ENCODE results near the gene TRAF3.

The TRAF3 gene

GRCh38 chr14:102923925-102924486, 146.8 kb downstream of the TRAF3 start:
- TF ChIP-seq CTCF (IDR thresholded peaks at IDR 0.05; ENCODE audit: borderline replicate concordance, extremely low read depth, low read length, poor library complexity, severe bottlenecking) (no peak), EZH2 (IDR thresholded peaks at IDR 0.05; ENCODE audit: borderline replicate concordance, low read depth, low read length, severe bottlenecking) (no peak)
- Histone ChIP-seq H4K20me1 (ENCODE audit: insufficient read depth, low read length) (no peaks in the 10 kb centered on the region), H3K4me2 (ENCODE audit: insufficient read depth, low read length) (no peak overlapping the region), H3K79me2 (ENCODE audit: insufficient read depth, low read length) (no peaks in the 10 kb centered on the region), H3K27me3 (ENCODE audit: insufficient read depth, low read length, poor library complexity) (no peaks in the 10 kb centered on the region), H2AFZ (ENCODE audit: low read depth, low read length) (no peak overlapping the region), H3K4me1 (ENCODE audit: insufficient read depth, low read length) (peaks cover 11% of the 10 kb centered on the region), H3K36me3 (ENCODE audit: insufficient read depth, low read length) (no peaks in the 10 kb centered on the region), H3K9ac (ENCODE audit: low read depth, low read length) (no peak overlapping the region), H3K27ac (ENCODE audit: low read length) (no peak overlapping the region), H3K9me3 (ENCODE audit: insufficient read depth, low read length, severe bottlenecking) (peaks cover 7% of the 10 kb centered on the region), H3K4me3 (ENCODE audit: low read depth in 1 of 2, low read length in 2 of 2) (no peak overlapping the region)
- DNase-seq (no peak), ATAC-seq (ENCODE audit: insufficient read depth, low read depth) (no peak)

GRCh38 chr14:102924632-102925588, 147.7 kb downstream of the TRAF3 start:
- peaks cover 7% of the 10 kb centered on the region for H3K9me3 ChIP-seq (ENCODE audit: insufficient read depth, low read length, severe bottlenecking)
- H2AFZ ChIP-seq (ENCODE audit: low read depth, low read length): no peak overlapping the region
- no peak overlapping the region for H3K4me3 ChIP-seq (ENCODE audit: low read depth in 1 of 2, low read length in 2 of 2)
- H4K20me1 ChIP-seq (ENCODE audit: insufficient read depth, low read length): no peaks in the 10 kb centered on the region
- H3K27me3 ChIP-seq (ENCODE audit: insufficient read depth, low read length, poor library complexity): no peaks in the 10 kb centered on the region
- H3K4me2 ChIP-seq (ENCODE audit: insufficient read depth, low read length): no peak overlapping the region
- DNase-seq: no peak
- TF ChIP-seq CTCF (IDR thresholded peaks at IDR 0.05; ENCODE audit: borderline replicate concordance, extremely low read depth, low read length, poor library complexity, severe bottlenecking): no peak
- TF ChIP-seq EZH2 (IDR thresholded peaks at IDR 0.05; ENCODE audit: borderline replicate concordance, low read depth, low read length, severe bottlenecking): no peak
- no peak overlapping the region for H3K9ac ChIP-seq (ENCODE audit: low read depth, low read length)
- peaks cover 16% of the 10 kb centered on the region for H3K4me1 ChIP-seq (ENCODE audit: insufficient read depth, low read length)
- no peaks in the 10 kb centered on the region for H3K36me3 ChIP-seq (ENCODE audit: insufficient read depth, low read length)
- ATAC-seq (ENCODE audit: insufficient read depth, low read depth): no peak
- no peaks in the 10 kb centered on the region for H3K79me2 ChIP-seq (ENCODE audit: insufficient read depth, low read length)
- H3K27ac ChIP-seq (ENCODE audit: low read length): no peak overlapping the region

GRCh38 chr14:102925646-102926045, 148.4 kb downstream of the TRAF3 start:
- H3K4me2 ChIP-seq (ENCODE audit: insufficient read depth, low read length): no peak overlapping the region
- H3K79me2 ChIP-seq (ENCODE audit: insufficient read depth, low read length): no peaks in the 10 kb centered on the region
- TF ChIP-seq EZH2 (IDR thresholded peaks at IDR 0.05; ENCODE audit: borderline replicate concordance, low read depth, low read length, severe bottlenecking) (no peak), CTCF (IDR thresholded peaks at IDR 0.05; ENCODE audit: borderline replicate concordance, extremely low read depth, low read length, poor library complexity, severe bottlenecking) (no peak)
- DNase-seq (no peak), ATAC-seq (ENCODE audit: insufficient read depth, low read depth) (no peak)
- H3K27me3 ChIP-seq (ENCODE audit: insufficient read depth, low read length, poor library complexity): no peaks in the 10 kb centered on the region
- no peaks in the 10 kb centered on the region for H3K36me3 ChIP-seq (ENCODE audit: insufficient read depth, low read length)
- peaks cover 16% of the 10 kb centered on the region for H3K4me1 ChIP-seq (ENCODE audit: insufficient read depth, low read length)
- H2AFZ ChIP-seq (ENCODE audit: low read depth, low read length): no peak overlapping the region
- H3K9ac ChIP-seq (ENCODE audit: low read depth, low read length): no peak overlapping the region
- no peaks in the 10 kb centered on the region for H4K20me1 ChIP-seq (ENCODE audit: insufficient read depth, low read length)
- H3K9me3 ChIP-seq (ENCODE audit: insufficient read depth, low read length, severe bottlenecking): peaks cover 2% of the 10 kb centered on the region
- no peak overlapping the region for H3K27ac ChIP-seq (ENCODE audit: low read length)
- no peak overlapping the region for H3K4me3 ChIP-seq (ENCODE audit: low read depth in 1 of 2, low read length in 2 of 2)

All from DND-41 (cell line).